Amygdala (tissue), 56 donors: Measurements from ENCODE around the gene TMEM92.
A peak's percentile ranks its signal among the peaks of the same experiment; 100 is the strongest.
"Not testable (repeated sequence)": the region's sequence is repeated elsewhere in the genome, so short reads cannot be mapped to it uniquely, and the experiment has no call there.

Experiments
- DNase-seq, 56 donors: peaks; one replicate each; lab custom pipeline; 2025; lab: John Stamatoyannopoulos, UW

The TMEM92 gene

DNA sequence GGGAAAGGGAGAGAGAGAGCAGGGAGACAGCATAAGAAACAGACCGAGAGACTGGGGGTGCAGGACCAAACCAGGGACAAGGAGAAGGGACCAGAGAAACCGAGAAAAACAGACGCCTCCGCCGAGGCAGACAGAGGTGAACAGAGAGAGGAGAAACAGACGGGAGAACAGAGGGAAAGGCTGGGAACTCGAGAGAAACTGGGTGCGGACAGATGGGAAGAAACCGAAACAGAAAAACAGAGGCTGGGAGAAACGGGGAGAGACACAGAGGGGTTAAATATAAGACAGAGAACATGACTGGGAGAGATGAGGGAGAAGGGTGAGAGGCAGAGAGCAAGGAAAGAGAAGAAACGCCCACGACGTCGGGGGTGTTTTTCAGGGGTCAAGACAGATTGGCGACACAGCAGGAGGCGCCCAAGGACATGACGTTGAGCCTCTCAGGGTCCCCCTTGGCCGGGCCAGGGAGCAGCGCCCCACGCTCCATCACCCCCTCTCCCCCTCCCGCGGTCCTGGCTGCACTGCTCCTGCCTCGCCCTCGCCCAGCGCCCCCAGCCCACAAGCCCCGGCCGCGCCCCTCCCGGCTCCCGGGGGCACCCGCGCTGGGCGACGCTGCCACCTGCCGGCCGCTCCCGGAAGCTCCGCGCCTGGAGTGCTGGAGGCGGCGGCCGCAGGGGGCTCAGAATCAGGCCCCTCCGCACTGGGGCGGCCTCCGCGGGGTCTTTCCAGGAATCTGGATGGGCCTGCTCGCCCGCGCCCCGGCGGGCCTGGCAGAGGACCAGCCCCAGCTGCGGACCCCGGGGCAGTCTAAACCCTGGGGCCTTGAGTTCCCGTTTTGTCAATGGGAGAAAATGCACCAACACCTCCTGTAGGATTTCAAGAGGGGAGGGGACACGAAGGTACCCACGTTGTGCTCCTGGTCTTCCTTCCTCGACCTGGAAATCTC lies 1.3 kb upstream of the TMEM92 start:
- peak in 20 of 56 donors; percentile 10 to 59 (median 23) for DNase-seq

DNA sequence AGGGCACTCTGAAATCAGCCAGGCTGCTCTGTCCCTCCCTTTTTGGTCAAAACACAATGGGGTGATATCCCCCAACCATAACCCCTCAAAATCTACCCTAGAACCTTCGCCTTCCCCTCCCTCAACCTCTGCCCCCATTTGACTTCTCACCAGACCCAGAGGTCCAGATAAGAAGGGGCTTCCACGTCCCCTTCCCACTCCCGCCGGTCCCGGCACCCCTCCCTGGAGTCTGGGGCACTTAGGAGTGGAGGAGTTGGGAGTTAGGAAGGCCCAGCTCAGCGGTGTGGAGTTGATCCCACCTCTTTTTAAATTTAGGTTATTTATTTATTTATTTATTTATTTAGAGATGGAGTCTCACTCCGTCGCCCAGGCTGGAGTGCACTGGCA lies 619 bp upstream of the TMEM92 start:
- DNase-seq = no peak

DNA sequence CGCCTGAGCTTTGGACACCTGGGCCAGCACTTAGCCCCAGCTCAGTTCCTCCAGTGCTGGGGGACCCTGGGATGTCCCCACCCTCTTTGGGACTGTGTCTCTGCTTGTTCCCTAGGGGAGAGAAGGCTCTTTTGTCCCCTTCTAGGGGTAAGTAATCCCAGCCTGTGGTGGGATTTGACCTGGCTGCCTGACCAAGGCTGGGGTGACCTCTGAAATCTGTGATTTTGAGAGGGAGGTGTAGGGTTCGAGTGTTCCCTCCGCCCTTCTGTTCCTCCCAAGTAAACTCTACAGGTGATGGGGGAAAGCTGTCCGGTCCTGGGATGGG lies 593 bp downstream of the TMEM92 start:
- DNase-seq = no peak

DNA sequence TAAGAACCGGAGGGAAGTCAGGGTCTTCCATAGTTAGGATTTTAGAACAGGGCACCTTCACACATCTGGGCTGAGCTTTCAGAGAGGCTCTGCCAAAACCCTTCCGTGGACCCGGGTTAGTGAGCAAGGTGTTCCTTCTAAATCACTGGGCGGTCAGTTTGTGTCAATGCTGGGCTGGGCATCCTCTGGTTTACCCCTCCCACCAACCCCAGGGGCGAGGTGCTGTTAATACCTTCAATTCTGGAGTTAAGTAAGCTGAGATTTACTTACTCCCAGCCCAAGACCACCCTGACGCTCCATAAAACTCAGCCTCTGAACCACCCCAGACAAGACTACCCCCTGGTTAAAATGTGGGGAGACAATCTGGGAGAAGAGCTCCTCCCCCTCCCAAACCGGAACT lies 1.0 kb downstream of the TMEM92 start:
- DNase-seq = no peak

DNA sequence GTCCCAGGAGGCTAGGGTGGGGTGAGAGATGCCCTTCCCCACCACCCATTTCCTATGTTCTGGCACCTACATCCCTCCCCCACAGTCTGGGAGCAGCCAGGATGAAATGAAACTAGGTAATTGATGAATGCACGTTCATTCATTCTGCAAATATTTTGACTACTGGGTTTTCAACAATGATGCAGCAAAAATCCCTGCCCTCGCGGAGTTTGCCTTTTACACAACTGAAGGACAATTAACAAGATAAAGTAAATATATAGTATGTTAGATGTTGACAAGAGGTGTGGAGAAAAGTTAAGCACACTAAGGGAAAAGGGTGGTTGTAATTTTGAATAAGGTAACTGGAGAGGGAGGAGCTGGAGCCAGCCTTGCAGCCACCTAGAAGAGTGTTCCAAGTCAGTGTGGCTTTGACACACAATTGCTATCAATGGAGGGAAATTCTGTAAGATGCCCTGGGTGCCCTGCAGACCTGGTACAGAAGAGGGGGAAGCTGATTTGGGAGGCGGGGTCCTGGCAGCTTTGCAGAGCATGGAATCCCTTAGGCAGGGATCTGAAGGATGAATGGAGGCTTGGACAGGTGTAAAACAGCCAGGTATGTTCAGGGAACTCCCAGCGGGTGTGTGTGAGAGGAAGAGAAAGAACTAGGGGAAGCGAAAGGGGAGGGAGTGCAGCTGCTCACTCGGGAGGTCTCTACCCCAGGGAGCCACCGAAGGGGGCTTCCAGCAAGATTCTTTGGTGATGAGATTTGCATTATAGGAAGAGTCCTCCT lies 2.5 kb downstream of the TMEM92 start:
- DNase-seq = no peak

DNA sequence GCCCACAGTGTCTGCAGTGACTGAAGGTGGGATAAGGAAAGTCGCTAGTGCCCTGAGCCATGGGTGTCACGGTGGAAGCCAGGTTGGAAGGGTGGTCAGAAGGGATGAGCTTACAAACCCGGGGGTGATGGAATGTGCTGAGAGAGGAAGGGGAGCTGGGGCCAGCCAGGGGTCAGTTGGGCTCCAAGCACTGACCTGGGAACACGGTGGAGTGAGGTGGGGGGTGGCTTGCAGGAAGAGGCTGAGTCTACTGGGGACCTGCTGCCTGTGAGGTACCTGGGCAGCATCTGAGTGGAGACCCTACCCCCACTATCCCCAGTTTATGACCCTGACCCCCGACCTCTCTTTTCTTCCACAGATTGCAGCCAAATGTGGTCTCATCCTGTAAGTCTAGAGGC lies 3.1 kb downstream of the TMEM92 start:
- no peak for DNase-seq

DNA sequence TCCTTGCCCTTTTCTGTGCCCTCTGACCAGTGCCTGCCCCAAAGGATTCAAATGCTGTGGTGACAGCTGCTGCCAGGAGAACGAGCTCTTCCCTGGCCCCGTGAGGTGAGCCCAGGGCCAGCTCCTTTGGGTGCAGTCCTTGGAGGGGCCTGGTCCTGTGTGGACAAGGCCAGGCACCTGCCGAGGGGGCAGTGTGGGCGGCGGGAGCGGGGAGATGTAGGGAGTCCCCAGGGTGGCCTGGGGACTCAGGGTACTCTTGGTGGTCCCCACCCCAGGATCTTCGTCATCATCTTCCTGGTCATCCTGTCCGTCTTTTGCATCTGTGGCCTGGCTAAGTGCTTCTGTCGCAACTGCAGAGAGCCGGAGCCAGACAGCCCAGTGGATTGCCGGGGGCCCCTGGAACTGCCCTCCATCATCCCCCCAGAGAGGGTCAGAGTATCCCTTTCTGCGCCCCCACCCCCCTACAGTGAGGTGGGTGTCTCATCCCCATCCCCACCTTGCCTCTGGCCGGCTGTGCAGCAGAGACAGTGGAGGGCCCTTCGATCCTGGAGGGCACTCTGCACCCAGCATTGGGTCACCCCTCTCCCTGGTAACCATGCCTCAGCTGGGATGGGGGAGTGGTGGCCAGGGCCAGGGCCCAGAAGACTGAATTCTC lies 4.4 kb downstream of the TMEM92 start:
- DNase-seq = no peak

DNA sequence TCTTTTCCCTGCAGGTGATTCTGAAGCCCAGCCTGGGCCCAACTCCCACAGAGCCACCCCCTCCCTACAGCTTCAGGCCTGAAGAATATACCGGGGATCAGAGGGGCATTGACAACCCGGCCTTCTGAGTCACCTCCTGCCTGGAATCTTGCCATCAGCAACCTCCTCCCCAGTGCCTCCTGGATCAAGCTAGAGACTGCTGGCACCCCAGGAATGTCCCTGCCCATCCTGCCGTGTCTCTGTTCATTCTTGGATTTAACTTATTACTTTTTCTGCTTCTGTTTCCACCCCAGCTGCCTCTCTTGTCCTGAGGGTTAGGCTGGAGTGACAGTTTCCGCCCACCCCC lies 4.9 kb downstream of the TMEM92 start:
- no peak for DNase-seq

DNA sequence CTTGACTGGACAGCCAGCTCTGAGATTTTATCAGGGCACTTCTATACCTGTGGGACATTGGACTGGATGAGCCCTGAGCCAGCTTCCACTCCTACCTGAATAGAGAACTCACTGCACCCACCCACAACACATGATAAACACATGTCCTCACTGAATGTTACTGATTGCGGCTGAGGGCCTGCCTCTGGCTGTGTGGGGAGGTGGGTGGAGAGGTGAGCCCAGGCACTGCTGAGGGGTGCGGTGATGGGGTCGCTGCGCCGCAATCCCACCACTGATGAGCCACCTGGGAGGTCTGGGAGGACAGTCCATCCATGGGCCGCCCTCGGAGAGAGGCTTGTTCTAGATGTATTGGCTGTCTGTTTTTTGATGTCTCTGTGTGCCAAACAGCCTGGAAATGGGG lies 5.4 kb downstream of the TMEM92 start:
- DNase-seq = no peak

DNA sequence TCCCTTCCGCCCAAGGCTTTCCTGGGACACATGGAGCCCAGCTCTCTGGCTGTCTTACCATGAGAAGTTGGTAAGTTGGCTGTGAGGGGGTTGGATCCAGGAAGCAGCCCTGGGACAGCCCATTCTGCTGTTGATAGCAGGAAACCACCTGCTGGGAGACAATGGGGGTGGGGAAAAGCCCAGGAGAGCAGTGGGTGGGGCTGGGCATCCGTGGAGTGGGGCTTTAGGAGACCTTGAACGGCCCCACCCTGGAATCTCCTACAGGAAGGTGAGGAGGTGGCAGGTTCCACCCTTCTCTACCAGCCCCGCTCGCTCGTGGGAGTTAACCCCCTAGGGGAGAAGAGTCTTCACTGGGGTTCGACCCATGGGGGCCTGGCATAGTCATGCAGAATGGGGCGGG lies 5.8 kb downstream of the TMEM92 start:
- no peak for DNase-seq

DNA sequence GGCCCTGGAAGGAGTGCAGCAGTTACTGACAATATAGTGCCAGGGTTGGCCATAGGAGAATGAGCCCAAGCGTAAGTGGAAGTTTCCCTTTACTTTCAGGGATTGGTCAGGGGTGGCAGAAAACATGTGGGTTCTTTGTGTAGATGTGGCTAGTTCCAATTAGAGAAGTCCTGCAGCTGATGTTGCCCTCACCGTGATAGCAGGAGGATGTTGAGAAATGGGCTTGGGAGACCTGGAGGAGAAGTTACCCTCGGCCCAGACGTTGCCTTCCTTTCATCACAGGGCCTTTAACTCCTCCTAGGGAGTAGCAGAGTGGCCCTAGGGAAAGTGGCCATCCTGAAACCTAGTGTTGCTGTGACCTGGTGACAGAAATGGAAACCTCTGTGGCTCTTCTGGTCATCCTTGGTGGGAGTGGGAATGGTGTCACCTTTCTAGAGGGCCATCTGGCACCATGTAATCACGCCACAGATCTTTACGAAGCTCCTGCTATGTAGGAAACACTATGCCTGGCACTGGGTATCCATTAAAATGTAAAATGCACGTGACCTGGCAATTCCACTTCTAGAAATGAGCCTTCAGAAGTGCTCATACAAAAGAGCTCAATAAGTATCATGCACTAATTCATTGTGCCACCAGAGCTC lies 6.7 kb downstream of the TMEM92 start:
- DNase-seq = no peak

DNA sequence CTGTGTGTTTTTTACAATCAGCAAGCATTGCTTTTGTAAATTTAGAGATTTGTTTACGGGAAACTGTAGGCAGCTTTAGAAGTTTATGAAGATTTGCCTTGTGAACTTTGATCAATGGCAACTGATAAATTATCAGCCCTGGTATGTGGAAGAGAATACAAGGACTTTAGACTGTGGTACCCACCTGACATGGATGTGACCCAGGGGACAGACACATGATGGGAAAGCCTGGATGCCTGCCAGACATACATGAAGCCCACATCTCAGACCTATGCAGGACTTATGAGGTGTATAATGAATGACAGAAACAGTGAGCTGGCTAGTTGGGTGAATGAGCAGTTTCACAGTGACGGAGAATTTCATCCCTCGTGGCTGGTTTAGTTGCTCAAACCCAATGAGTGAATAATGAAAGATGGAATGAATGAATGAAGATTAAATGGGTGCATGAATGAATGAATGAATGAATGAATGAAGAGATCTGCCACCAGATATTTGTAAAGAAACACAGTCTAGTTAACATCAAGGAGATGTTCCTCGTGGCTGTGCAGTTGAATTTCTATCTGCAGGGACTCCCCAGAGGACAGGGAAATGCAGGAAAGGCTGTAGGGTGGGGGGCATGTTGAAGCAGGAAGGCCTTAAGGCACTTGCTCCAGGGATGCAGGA lies 7.6 kb downstream of the TMEM92 start:
- no peak for DNase-seq

DNA sequence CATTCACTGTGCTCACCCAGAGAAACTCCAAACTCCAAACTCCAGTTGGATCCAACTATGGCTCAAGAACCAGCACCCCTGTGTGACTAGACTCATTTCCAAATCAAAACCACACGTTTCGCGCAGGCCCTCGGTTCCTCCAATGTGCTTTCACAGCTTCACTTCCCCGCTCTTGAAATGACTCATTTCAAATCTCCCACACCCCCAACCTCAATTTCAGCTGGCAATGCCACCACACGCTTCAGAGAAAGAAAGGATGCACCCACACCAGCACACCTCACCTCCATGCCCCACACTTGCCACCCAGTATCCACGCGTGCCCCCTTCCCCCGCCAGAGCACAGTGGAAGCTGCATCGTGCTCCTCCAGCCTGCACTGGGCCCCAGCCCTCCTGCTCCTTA lies 9.0 kb downstream of the TMEM92 start:
- no peak for DNase-seq

DNA sequence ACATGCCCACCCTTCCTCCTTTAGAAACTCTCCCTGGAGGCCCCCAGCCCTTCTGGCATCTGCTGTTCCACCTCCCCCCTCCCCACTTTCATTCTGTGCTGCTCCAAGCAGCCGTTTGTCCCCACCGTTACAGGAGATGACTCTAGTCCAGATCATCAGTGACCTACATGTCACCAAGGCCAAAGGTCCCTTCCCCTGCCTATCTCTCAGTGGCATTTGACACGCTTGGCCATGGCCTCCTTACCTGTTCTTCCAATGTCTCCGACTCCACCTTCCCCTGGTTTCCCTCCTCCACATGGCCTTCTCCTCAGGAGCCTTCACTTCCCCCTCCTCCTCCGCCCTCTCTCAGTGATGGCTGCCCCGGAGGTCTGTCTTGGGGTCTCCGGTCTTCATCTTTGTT lies 9.4 kb downstream of the TMEM92 start:
- DNase-seq = no peak

DNA sequence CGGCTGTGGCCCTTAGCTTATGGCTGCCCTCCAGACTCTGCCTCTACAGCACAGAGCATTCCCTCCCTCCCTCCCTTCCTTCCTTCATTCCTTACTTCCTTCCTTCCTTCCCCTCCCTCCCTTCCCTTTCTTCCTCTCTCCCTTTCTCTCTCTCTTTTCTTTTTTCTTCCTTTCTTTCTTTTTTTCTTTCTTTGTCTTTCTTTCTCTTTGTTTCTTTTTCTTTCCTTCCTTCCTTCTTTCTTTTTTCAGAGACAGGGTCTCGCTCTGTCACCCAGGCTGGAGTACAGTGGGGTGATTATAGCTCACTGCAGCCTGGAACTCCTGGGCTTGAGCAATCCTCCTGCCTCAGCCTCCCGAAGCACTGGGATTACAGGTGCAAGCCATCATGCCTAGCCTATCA lies 11.7 kb downstream of the TMEM92 start:
- no peak for DNase-seq

DNA sequence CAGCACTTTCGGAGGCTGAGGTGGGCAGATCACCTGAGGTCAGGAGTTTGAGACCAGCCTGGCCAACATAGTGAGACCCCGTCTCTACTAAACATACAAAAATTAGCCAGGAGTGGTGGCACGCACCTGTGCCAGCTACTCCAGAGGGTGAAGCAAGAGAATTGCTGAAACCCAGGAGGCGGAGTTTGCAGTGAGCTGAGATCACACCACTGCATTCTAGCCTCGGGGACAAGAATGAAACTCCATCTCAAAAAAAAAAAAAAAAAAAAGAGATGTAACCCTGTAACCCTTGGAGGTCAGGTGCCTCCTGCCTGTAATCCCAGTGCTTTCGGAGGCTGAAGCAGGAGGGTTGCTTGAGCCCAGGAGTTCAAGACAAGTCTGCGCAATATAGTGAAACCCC lies 13.0 kb downstream of the TMEM92 start:
- not testable (repeated sequence) for DNase-seq

DNA sequence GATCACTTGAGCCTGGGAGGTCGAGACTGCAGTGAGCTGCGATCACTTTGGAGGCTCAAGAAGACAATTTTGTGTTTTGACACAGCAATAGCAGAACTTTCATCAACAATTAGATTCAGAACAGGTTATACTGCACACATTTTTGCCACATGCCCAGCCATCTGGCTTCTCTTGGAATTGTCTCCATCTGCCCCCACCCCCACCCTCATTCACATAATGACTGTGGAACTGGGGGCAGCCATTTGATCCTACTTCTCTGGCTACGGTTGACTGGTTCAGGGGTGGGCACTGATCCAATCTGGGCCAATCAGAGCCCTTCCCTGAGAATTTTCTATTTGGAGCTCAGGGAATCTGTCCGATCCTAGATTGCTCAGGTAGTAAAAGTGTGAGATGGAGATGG lies 14.0 kb downstream of the TMEM92 start:
- DNase-seq = no peak

DNA sequence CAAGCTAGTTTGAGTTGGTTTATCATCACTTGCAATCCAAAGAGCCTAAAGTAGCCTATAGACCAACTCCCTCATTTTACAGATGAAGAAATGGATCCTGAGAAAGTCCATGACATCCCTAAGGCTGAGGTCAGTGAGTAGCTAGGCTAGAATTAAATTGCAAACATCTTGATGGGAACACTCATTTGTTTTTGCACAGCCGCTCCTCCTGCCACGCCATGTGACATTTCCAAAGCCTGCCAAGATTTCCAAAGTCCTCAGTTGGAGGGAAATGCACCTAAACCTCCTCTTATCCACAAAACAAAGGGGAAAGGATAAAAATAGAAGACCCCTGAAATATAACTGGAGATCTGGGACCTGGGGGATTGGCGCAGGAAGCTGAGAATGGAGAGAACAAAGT lies 15.0 kb downstream of the TMEM92 start:
- DNase-seq = no peak

DNA sequence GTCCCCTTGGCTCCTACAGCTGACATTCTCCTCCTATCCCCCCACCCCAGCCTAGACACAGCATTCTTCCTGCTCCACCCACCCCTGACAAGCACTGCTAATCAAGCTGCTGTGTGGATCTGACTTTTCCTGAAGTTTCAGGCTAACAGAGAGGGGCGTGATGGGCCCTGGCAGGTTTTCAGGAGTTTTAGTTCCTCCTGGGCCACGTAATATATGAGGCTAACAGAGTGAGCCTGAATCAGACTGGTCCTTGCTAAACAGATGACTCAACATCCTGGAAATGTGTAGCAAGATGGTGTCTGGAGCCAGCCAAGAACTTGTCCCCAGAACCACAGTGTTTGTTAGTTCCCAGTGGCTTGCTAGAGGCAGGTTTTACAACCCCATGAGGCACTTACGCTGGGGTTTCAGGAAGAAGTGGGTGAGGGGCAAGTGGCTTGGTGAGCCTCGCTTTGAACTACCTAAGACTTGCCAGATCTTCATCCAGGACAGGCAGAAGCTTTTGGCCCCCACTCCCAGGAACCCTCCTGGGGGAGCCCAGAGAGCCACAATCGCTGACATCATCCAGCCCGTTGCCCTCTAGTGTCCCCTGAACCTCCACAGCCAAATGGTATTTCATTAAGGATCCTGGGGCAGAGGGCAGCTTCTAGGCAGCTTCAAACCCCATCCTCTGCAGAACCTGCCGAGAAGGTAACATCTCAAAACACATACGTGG lies 15.9 kb downstream of the TMEM92 start:
- peak in 8 of 56 donors; percentile 10 to 59 (median 16) for DNase-seq

DNA sequence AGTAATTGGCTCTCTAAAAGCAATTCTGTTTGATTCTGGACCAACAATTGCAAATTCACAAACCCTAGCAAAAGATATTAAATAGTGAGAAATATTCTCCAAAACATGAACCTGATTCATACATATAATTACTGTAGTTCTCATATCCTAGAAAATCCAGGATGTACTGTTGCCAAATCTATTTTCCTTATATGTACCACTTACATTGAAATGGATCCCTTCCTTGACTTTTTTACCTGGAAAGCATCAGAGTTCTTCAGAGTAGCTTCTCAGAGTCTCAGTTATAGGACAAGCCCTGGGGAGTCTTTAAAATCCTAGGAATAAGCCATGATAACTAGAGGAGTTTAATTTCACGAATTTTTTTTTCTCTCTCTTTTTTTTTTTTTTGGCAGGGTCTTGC lies 16.7 kb downstream of the TMEM92 start:
- no peak for DNase-seq
